MM.1S (cell line): ENCODE measurements around the gene APBA1.

Experiments used
- DNase-seq: peaks from one replicate; pipeline ENCODE4 v3.0.0-alpha.2; 2015
- H2AFZ ChIP-seq: fragments of 300-600 bp; sonication (generic); 2 replicates; pipeline ENCODE4 v1.6.0; 2016; ENCODE audit warnings: antibody characterized with exemption, low read length
- H3F3A ChIP-seq: fragments of 300-600 bp; sonication (generic); 2 replicates; pipeline ENCODE4 v1.6.1; 2016; ENCODE audit warnings: mild to moderate bottlenecking, antibody characterized with exemption, low read length, moderate library complexity, mixed read lengths; ENCODE audit not compliant: insufficient read depth
- H3K27ac ChIP-seq: fragments of 300-600 bp; sonication (generic); 2 replicates; pipeline ENCODE4 v1.5.1; 2016; ENCODE audit warnings: mild to moderate bottlenecking, low read length
- H3K27me3 ChIP-seq: fragments of 300-600 bp; sonication (generic); replicated peaks from 2 replicates; pipeline ENCODE4 v1.6.0; 2016; ENCODE audit warnings: low read length; ENCODE audit not compliant: insufficient read depth
- H3K36me3 ChIP-seq: fragments of 300-600 bp; sonication (generic); replicated peaks from 2 replicates; pipeline ENCODE4 v1.6.1; 2016; ENCODE audit warnings: mild to moderate bottlenecking, low read length, mixed read lengths; ENCODE audit not compliant: insufficient read depth
- H3K4me1 ChIP-seq: fragments of 300-600 bp; sonication (generic); 2 replicates; pipeline ENCODE4 v1.6.1; 2016; ENCODE audit warnings: low read length, mixed read lengths
- H3K4me2 ChIP-seq: fragments of 300-600 bp; sonication (generic); 2 replicates; pipeline ENCODE4 v1.6.0; 2016; ENCODE audit warnings: low read depth, low read length
- H3K4me3 ChIP-seq: fragments of 300-600 bp; sonication (generic); 2 replicates; pipeline ENCODE4 v1.5.1; 2016; ENCODE audit warnings: low read length, mixed read lengths
- H3K79me2 ChIP-seq: fragments of 300-600 bp; sonication (generic); 2 replicates; pipeline ENCODE4 v1.6.1; 2016; ENCODE audit warnings: mixed run types, low read length, mixed read lengths
- H3K9ac ChIP-seq: fragments of 300-600 bp; sonication (generic); 2 replicates; pipeline ENCODE4 v1.6.1; 2016; ENCODE audit warnings: low read length, mixed read lengths
- H3K9me2 ChIP-seq: fragments of 300-600 bp; sonication (generic); replicated peaks from 2 replicates; pipeline ENCODE4 v1.6.1; 2016; ENCODE audit warnings: mild to moderate bottlenecking, low read length, mixed read lengths; ENCODE audit not compliant: insufficient read depth
- H3K9me3 ChIP-seq: fragments of 300-600 bp; sonication (generic); replicated peaks from 2 replicates; pipeline ENCODE4 v1.6.1; 2016; ENCODE audit warnings: mild to moderate bottlenecking, low read length, mixed read lengths; ENCODE audit not compliant: insufficient read depth
- H4K20me1 ChIP-seq: fragments of 300-600 bp; sonication (generic); 2 replicates; pipeline ENCODE4 v1.6.1; 2016; ENCODE audit warnings: mild to moderate bottlenecking, low read length, moderate library complexity, mixed read lengths; ENCODE audit not compliant: insufficient read depth
- EZH2 ChIP-seq: fragments of 300-600 bp; sonication (generic); optimal IDR thresholded peaks from 2 replicates; pipeline ENCODE3; 2017; ENCODE audit warnings: low read depth, mild to moderate bottlenecking, antibody characterized with exemption, low read length, mixed read lengths
- EZH2phosphoT487 ChIP-seq: fragments of 300-600 bp; sonication (generic); IDR thresholded peaks from 2 replicates; pipeline ENCODE4 v1.6.1; 2018; ENCODE audit warnings: antibody characterized with exemption, low read length
- TF ChIP-seq, protein P1 (sequence below): fragments of 300-600 bp; sonication (generic); IDR thresholded peaks from 2 replicates; pipeline ENCODE4 v1.5.1; 2016; ENCODE audit warnings: antibody characterized with exemption, low read length, mixed read lengths

The APBA1 gene

DNA sequence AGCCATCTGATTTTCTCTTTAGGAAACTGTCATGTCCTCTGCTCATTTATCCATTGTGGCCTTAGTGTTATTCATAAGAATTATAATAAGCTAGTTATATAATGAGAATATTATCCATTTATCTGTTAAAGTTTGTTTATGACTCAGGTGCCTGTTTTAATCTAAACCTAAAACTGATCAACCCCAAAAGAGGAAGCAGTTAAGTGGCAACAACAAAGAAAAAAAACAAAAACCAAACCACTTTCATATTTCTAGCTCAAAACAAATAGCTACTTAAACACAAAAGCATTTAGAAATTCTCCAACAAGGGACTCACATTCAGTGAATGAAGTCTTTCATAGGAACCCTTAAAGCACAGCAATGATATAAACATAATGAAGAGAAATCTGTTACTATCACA is 116.4 kb downstream of the APBA1 start:
- TF ChIP-seq, protein P1, sequence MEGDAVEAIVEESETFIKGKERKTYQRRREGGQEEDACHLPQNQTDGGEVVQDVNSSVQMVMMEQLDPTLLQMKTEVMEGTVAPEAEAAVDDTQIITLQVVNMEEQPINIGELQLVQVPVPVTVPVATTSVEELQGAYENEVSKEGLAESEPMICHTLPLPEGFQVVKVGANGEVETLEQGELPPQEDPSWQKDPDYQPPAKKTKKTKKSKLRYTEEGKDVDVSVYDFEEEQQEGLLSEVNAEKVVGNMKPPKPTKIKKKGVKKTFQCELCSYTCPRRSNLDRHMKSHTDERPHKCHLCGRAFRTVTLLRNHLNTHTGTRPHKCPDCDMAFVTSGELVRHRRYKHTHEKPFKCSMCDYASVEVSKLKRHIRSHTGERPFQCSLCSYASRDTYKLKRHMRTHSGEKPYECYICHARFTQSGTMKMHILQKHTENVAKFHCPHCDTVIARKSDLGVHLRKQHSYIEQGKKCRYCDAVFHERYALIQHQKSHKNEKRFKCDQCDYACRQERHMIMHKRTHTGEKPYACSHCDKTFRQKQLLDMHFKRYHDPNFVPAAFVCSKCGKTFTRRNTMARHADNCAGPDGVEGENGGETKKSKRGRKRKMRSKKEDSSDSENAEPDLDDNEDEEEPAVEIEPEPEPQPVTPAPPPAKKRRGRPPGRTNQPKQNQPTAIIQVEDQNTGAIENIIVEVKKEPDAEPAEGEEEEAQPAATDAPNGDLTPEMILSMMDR: no peak
- TF ChIP-seq EZH2phosphoT487 (no peak), EZH2 (no peak)
- Histone ChIP-seq H3K27me3 (no peaks in the 10 kb centered on the region), H3K27ac (no peak overlapping the region)

DNA sequence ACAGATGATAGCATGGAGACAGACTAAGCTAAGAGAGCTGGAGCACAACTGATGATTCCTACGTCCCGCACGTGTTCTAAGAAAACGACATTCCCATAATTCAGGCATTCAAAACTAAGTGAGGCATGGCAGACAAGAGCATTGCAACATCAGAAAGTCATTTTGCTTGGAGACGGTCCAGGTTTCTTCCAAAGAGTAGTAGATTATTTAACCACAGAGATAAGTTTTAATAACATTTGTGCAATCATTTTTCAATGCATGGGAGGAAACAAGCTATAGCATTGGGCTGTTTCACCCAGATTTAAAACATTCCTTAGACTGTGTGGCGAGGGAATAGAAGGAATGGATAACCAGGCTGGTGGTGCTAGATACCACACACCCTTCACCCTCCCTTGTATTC is 117.2 kb downstream of the APBA1 start:
- no peaks in the 10 kb centered on the region for H3K9me2 ChIP-seq
- H4K20me1 ChIP-seq: no peaks in the 10 kb centered on the region
- H2AFZ ChIP-seq: no peak overlapping the region
- peaks cover 6% of the 10 kb centered on the region; the same call in 1 of the 2 replicates for H3K4me1 ChIP-seq
- H3K27ac ChIP-seq: no peak overlapping the region
- H3K9me3 ChIP-seq: no peaks in the 10 kb centered on the region
- H3F3A ChIP-seq: no peaks in the 10 kb centered on the region
- H3K27me3 ChIP-seq: no peaks in the 10 kb centered on the region
- H3K4me3 ChIP-seq: no peak overlapping the region
- H3K36me3 ChIP-seq: no peaks in the 10 kb centered on the region
- no peak overlapping the region for H3K4me2 ChIP-seq
- TF ChIP-seq EZH2: no peak
- no peak for TF ChIP-seq EZH2phosphoT487
- TF ChIP-seq, protein P1: no peak
- no peak overlapping the region for H3K9ac ChIP-seq
- no peaks in the 10 kb centered on the region for H3K79me2 ChIP-seq
- no peak for DNase-seq

More for the DNA sequence above, 116.4 kb downstream of the APBA1 start:
- Histone ChIP-seq H3K9me2 (no peaks in the 10 kb centered on the region), H3K4me2 (no peak overlapping the region), H3K9me3 (no peaks in the 10 kb centered on the region), H3K79me2 (no peaks in the 10 kb centered on the region), H3K9ac (no peak overlapping the region), H3F3A (no peaks in the 10 kb centered on the region), H2AFZ (no peak overlapping the region), H3K36me3 (no peaks in the 10 kb centered on the region), H3K4me1 (peaks cover 6% of the 10 kb centered on the region; the same call in 1 of the 2 replicates), H4K20me1 (no peaks in the 10 kb centered on the region), H3K4me3 (no peak overlapping the region)
- DNase-seq: no peak

DNA sequence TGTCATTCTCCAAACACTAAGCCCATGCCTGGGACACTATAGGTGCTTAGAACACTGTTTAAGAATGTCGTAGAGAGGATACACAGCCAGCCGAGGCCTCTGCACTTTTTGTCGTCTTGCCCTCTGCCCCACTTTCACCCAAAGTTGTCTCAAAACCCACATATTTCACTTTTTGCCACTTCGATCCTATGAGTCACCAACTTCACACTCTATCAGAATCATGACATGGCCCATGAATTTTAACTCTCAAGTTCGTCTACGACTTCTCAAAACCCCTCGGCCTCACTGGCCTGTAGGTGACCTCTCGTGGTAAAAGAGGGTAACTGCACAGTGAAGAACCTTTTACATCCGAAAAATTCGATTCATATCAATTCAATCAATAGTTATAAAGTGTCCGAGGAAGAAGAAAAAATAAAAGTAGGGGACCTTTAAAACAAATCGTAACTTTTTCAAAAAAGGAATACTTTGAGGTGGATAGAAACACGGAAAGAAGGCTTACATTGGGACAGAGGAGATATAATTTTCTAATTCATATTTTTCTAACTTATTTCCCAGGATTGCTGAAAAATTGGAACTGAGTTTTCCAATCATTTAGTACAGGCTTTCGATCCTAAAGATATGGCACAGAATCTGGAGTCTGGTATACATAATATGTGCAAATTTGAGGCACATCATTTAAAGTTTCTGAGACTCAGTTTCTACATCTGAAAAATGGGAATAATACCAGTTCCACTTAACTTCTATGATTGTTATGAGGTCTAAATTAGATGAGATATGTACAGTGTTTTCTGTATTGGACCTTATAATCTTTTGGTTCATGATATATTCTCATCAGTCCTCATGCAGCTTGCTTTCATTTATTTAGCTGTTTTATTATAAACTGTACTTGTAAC is 122.6 kb downstream of the APBA1 start:
- no peak overlapping the region for H3K4me2 ChIP-seq

More for the DNA sequence above, 122.6 kb downstream of the APBA1 start:
- Histone ChIP-seq H3K9me3 (no peaks in the 10 kb centered on the region), H3K27me3 (no peaks in the 10 kb centered on the region), H3K9ac (no peak overlapping the region), H2AFZ (no peak overlapping the region), H3K4me3 (no peak overlapping the region), H4K20me1 (no peaks in the 10 kb centered on the region), H3K4me1 (peaks cover 18% of the 10 kb centered on the region), H3K27ac (no peak overlapping the region), H3F3A (no peaks in the 10 kb centered on the region), H3K36me3 (no peaks in the 10 kb centered on the region), H3K79me2 (no peaks in the 10 kb centered on the region), H3K9me2 (no peaks in the 10 kb centered on the region)
- TF ChIP-seq EZH2: no peak
- TF ChIP-seq, protein P1: peak; percentile 94
- TF ChIP-seq EZH2phosphoT487: no peak
- DNase-seq: peak; percentile 46
